GM20000 (cell line): Measurements from ENCODE around the gene ANKS1B.

ENCODE experiments used
- DNase-seq: peaks from one replicate; pipeline ENCODE4 v3.0.0; 2012; ENCODE audit warnings: low spot score
- TF ChIP-seq, protein P1 (sequence below): IDR thresholded peaks from 2 replicates; pipeline ENCODE4 v1.5.1; 2012; ENCODE audit warnings: mild to moderate bottlenecking, control low read depth; ENCODE audit errors: extremely low read depth, missing control alignments

Gene ANKS1B

DNA sequence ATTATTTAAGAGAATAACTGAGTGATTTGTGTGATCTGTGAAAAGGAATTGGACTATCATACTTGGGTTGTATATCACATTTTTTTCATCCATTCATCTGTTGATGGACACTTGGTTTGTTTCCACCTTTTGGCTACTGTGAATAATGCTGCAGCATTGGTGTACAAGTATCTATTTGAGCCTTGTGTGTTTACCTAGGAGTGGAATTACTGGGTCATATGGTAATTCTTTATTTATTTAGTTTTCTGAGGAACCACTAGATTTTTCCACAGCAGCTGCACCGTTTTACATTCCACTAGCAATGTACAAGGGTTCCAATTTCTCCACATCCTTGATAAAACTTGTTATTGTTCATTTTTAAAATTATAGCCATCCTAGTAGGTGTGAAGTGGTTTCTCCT lies 1283.6 kb downstream of the ANKS1B start:
- TF ChIP-seq, protein P1, sequence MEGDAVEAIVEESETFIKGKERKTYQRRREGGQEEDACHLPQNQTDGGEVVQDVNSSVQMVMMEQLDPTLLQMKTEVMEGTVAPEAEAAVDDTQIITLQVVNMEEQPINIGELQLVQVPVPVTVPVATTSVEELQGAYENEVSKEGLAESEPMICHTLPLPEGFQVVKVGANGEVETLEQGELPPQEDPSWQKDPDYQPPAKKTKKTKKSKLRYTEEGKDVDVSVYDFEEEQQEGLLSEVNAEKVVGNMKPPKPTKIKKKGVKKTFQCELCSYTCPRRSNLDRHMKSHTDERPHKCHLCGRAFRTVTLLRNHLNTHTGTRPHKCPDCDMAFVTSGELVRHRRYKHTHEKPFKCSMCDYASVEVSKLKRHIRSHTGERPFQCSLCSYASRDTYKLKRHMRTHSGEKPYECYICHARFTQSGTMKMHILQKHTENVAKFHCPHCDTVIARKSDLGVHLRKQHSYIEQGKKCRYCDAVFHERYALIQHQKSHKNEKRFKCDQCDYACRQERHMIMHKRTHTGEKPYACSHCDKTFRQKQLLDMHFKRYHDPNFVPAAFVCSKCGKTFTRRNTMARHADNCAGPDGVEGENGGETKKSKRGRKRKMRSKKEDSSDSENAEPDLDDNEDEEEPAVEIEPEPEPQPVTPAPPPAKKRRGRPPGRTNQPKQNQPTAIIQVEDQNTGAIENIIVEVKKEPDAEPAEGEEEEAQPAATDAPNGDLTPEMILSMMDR, result no peak
- DNase-seq, result no peak

DNA sequence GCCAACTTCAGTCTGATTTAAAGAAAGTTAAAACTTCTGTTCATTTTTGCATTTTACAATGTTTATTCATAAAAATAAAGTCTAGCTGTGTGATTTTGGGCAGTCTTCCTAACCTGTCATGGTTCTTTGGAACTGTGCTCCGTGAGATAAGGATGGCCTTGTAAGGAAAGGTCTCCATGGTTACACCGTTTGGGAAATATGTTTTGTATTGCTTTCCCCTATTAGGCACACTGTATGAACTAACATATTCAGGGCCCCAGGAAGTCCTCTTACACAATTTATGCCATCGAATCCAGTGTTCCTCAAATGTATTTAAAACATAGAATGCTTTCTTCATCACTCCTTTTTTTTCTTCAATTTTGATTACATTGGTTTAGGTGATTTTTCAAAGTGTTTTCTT lies 1285.2 kb downstream of the ANKS1B start:
- DNase-seq, result no peak
- TF ChIP-seq, protein P1, result no peak

GRCh38 chr12:98698603-98699463 lies 1285.9 kb downstream of the ANKS1B start:
- TF ChIP-seq, protein P1, result peak; percentile 66
- peak; percentile 54 for DNase-seq

DNA sequence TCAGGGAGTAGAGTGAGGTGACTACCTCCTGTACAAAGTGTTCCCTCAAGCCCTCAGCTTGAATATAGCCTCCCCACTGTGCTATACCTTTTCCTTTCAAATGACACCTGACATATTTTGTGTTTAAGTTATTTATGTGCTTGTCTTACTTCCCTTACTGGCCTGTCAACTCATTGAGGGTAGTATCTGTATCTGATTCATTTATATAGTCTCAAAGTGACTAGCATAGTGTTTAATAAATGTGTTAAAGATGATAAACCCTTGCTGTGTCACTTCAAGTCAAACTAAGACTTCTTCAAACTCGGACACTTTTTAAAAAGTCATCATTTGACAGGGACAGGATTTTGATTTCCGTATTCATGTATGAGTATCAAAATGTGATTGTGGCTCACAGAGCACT lies 1287.5 kb downstream of the ANKS1B start:
- no peak for DNase-seq
- TF ChIP-seq, protein P1, result no peak

GRCh38 chr12:98696036-98696646 lies 1288.6 kb downstream of the ANKS1B start:
- no peak for DNase-seq
- TF ChIP-seq, protein P1, result no peak

DNA sequence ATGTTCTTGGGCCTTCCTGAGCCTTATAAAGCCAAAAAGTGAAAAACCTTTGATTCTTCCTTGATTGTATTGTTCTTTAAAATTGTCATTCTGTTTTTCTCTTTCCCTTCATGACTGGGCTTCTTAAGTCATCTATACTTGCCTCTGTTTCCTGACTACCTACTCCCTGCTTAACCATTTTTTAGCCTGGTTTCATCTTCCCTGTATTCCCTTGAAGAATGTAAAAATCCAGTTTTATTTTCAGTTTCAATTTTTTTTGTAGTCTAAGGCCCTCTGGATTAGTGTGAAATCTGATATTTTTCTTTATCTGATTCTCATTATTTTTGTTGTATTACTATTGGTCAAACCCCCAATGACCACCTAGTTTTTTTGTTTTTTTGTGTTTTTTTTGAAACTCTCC lies 1293.4 kb downstream of the ANKS1B start:
- no peak for DNase-seq
- TF ChIP-seq, protein P1, result no peak

GRCh38 chr12:98686603-98687002 lies 1298.1 kb downstream of the ANKS1B start:
- TF ChIP-seq, protein P1, result no peak
- no peak for DNase-seq
